ENCODE results near the gene VPS11. TPM values are rescaled to one million over a fixed set of nuclear protein-coding genes. Genes with fewer than 3 reads are reported as not detected.
A peak's percentile ranks its signal among the peaks of the same experiment; 100 is the strongest.

Gene VPS11
- polyA plus RNA-seq, 6 donors from 2014 or later: 36.7 to 50.0 (median 46.2) TPM

GRCh38 chr11:119103793-119104192 is 36.2 kb downstream of the VPS11 start:
- H3K4me3 Mint-ChIP-seq: peak overlapping the region in 7 of 8 donors; percentile 61 to 94 (median 78)
- H3K4me1 Mint-ChIP-seq: peaks cover 45 to 55% (median 50%) of the 10 kb centered on the region in 3 donors
- H3K27me3 Mint-ChIP-seq: no peaks in the 10 kb centered on the region
- DNase-seq (no peak), ATAC-seq (ENCODE audit: low read depth in 2 of 2) (no peak)
- H3K9me3 Mint-ChIP-seq: no peaks in the 10 kb centered on the region
- peak overlapping the region in 3 of 6 donors; percentile 54 to 86 (median 66) for H3K27ac Mint-ChIP-seq
- peaks cover 0 to under 1% of the 10 kb centered on the region in 2 donors for H3K36me3 Mint-ChIP-seq

DNA sequence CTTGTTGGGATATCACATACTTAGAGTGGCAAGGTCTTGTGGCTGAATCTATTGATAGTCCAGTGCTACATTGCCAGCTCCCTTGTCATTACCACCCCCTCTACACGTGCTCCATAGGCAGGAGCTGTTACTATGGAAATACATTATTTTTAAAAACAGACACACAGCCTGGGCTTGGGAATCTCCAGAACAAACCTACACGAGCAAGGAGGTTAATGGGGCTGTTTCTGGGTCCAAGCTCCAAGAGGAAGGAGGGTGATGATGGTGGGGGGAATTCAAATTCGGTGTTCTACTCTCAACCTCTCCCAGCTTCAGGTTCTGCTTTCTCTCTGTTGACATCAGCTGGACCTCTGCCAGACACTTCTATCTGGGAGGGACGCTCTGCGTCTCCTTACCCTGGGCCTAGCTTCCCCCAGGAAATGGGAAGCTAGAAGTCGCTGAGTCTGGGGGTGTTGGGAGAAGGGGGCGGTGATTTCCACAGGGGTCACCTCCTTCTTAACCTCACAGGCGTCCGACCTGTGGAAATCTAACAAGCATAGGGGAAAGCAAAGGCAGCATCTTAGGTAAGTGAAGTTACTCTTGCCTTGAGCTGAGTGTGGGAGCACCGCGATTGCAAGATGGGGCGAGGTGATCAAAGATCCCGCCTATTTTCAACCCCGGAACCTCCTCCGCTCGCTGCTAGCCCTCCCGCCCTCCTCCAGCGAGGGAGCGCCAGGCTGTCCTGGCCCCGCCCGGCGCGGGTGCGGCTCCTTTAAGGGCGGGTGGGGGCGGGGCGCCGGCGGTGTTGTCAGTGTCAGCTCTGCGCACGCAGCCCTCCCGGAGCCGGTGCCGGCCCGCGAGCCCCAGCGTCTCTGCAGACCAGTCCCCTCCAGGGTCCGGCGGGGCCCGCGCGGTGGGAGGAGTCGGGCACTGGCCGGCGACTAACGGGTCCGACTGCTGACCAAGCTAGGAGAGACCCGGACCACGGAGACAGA is 39.2 kb downstream of the VPS11 start, which contains the start of gene C2CD2L:
Gene C2CD2L, plus strand, starts transcription at position 781 of the 974 bp plus-strand sequence. CDS start 398 bp downstream, outside the sequence.
- ATAC-seq (ENCODE audit: low read depth in 2 of 2): peak; percentile 88 to 89
- H3K27me3 Mint-ChIP-seq: no peaks in the 10 kb centered on the region
- peak; percentile 80 for DNase-seq
- H3K36me3 Mint-ChIP-seq: peaks cover 5 to 6% of the 10 kb centered on the region in 2 donors
- peak within 1 kb of the TSS; percentile 88 to 96 (median 94) for H3K4me3 Mint-ChIP-seq
- peak within 1 kb of the TSS; percentile 75 to 97 (median 96) for H3K27ac Mint-ChIP-seq
- no peaks in the 10 kb centered on the region for H3K9me3 Mint-ChIP-seq
- H3K4me1 Mint-ChIP-seq: peaks cover 32 to 54% (median 39%) of the 10 kb centered on the region in 3 donors

DNA sequence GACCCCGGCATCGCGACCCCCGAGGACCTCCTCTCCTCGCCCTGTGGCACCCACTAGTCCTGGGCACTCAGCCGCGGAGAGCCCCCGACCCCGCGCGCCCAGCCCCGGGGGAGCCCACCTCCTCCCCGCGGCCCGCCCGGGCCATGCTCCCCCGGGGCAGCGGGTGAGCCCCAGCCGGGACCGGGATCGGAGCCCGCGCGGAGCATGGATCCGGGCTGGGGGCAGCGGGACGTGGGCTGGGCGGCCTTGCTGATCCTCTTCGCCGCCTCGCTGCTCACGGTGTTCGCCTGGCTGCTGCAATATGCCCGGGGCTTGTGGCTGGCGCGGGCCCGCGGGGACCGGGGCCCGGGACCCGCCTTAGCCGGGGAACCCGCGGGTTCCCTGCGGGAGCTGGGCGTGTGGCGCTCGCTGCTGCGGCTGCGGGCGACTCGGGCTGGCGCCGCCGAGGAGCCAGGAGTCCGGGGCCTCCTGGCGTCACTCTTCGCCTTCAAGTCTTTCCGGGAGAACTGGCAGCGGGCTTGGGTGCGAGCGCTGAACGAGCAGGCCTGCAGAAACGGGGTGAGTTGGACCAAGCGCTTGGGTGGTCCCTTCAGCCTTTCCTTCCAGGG is 40.0 kb downstream of the VPS11 start:
- no peaks in the 10 kb centered on the region for H3K27me3 Mint-ChIP-seq
- DNase-seq (no peak), ATAC-seq (ENCODE audit: low read depth in 2 of 2) (peak; percentile 9 to 13)
- peak overlapping the region; percentile 88 to 96 (median 92) for H3K4me3 Mint-ChIP-seq
- peak overlapping the region in 2 of 6 donors; percentile 36 to 42 for H3K27ac Mint-ChIP-seq
- H3K36me3 Mint-ChIP-seq: peaks cover 6 to 10% of the 10 kb centered on the region in 2 donors
- H3K9me3 Mint-ChIP-seq: no peaks in the 10 kb centered on the region
- peaks cover 32 to 48% (median 33%) of the 10 kb centered on the region in 3 donors for H3K4me1 Mint-ChIP-seq

GRCh38 chr11:119108146-119108856 is 40.7 kb downstream of the VPS11 start:
- Mint-ChIP-seq H3K27me3 (no peaks in the 10 kb centered on the region), H3K27ac (peak overlapping the region in 3 of 6 donors; percentile 36 to 82 (median 64)), H3K4me1 (peaks cover 32 to 44% (median 33%) of the 10 kb centered on the region in 3 donors), H3K36me3 (peaks cover 6 to 10% of the 10 kb centered on the region in 2 donors), H3K4me3 (peak overlapping the region; percentile 78 to 93 (median 88)), H3K9me3 (no peaks in the 10 kb centered on the region)
- ATAC-seq (ENCODE audit: low read depth in 2 of 2) (no peak), DNase-seq (no peak)

- no peak for DNase-seq
- Mint-ChIP-seq H3K4me3 (peak overlapping the region; percentile 78 to 93 (median 88)), H3K4me1 (peaks cover 30 to 39% (median 31%) of the 10 kb centered on the region in 3 donors)
Observed at GRCh38 chr11:119108857-119109221, 41.2 kb downstream of the VPS11 start.

DNA sequence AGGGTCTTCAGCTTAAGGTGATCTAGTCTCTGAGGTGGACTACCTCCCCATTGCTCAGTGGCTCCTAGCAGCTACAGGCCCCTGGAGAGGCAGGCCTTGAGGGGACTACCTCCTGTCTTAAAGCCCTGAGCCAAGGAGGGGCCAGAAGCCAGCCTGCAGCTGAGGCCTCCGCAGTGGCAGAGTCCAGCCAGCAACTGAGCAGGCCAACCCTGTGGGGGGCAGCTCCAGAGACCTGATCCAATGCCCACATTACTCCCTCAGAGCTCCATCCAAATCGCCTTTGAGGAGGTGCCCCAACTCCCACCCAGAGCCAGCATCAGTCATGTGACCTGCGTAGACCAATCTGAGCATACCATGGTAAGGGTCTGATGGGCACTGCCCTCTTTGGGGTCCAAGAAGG is 42.2 kb downstream of the VPS11 start:
- Mint-ChIP-seq H3K4me3 (peak overlapping the region in 2 of 8 donors; percentile 88), H3K27me3 (no peaks in the 10 kb centered on the region), H3K9me3 (no peaks in the 10 kb centered on the region), H3K4me1 (peaks cover 27 to 36% (median 27%) of the 10 kb centered on the region in 3 donors), H3K36me3 (peaks cover 6 to 10% of the 10 kb centered on the region in 2 donors), H3K27ac (no peak overlapping the region)
- no peak for ATAC-seq (ENCODE audit: low read depth in 2 of 2)
- no peak for DNase-seq

More at GRCh38 chr11:119108857-119109221, 41.2 kb downstream of the VPS11 start:
- H3K27me3 Mint-ChIP-seq: no peaks in the 10 kb centered on the region
- H3K9me3 Mint-ChIP-seq: no peaks in the 10 kb centered on the region
- ATAC-seq (ENCODE audit: low read depth in 2 of 2): no peak
- peaks cover 6 to 10% of the 10 kb centered on the region in 2 donors for H3K36me3 Mint-ChIP-seq
- H3K27ac Mint-ChIP-seq: peak overlapping the region in 2 of 6 donors; percentile 47 to 82

DNA sequence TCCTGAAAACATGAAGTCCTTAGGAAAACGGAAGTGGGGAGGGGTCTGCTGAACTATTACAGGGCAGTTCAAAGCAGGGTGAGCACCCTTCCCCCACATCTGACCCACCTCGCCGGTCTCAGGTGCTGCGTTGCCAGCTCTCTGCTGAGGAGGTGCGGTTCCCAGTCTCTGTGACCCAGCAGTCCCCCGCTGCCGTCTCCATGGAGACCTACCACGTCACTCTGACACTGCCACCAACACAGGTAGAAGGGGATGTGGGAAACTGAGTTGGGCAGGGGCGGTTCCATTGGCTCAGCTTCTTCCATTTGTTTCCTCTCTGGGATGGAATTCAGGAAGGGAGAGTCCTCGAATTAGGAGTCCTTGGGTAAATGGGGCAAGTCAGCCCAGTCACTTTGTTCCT is 42.8 kb downstream of the VPS11 start:
- Mint-ChIP-seq H3K4me1 (peaks cover 24 to 40% (median 31%) of the 10 kb centered on the region in 3 donors), H3K9me3 (no peaks in the 10 kb centered on the region), H3K4me3 (peak overlapping the region in 2 of 8 donors; percentile 22 to 88), H3K27ac (peak overlapping the region in 1 of 6 donors; percentile 33), H3K27me3 (no peaks in the 10 kb centered on the region), H3K36me3 (peaks cover 10 to 11% of the 10 kb centered on the region in 2 donors)
- no peak for ATAC-seq (ENCODE audit: low read depth in 2 of 2)
- no peak for DNase-seq

- no peaks in the 10 kb centered on the region for H3K27me3 Mint-ChIP-seq
- peak overlapping the region in 2 of 8 donors; percentile 34 to 88 for H3K4me3 Mint-ChIP-seq
- no peaks in the 10 kb centered on the region for H3K9me3 Mint-ChIP-seq
- ATAC-seq (ENCODE audit: low read depth in 2 of 2): no peak
- H3K36me3 Mint-ChIP-seq: peaks cover 10 to 12% of the 10 kb centered on the region in 2 donors
- H3K27ac Mint-ChIP-seq: no peak overlapping the region
- peaks cover 17 to 39% (median 32%) of the 10 kb centered on the region in 3 donors for H3K4me1 Mint-ChIP-seq
- no peak for DNase-seq
Observed at GRCh38 chr11:119111361-119111925, 43.8 kb downstream of the VPS11 start.

DNA sequence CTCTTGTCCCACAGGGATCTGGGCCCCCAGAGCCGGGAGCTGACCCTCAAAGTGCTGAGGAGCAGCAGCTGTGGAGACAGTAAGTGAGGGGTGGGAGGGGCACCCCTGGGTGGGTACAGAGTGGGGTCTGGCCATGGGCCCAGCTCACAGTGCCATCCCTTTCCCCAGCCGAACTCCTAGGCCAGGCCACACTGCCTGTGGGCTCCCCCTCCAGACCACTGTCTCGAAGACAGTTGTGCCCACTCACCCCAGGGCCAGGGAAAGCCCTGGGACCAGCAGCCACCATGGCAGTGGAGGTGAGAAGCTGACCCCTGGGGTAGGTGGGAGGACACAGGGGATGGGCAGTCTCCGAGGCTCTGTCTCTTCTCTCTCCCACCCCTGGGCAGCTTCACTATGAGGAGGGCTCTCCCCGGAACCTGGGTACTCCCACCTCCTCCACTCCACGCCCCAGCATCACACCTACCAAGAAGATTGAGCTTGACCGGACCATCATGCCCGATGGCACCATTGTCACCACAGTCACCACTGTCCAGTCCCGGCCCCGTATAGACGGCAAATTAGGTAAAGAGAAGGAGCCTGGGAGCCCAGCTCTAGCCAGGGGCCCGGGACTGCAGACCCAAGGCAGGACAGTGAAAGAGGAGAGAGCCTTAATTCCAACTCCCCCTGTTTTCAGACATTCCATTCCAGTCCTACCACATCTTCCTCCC is 44.8 kb downstream of the VPS11 start:
- Mint-ChIP-seq H3K27me3 (no peaks in the 10 kb centered on the region), H3K9me3 (no peaks in the 10 kb centered on the region), H3K4me1 (peaks cover 12 to 34% (median 26%) of the 10 kb centered on the region in 3 donors), H3K4me3 (no peak overlapping the region), H3K27ac (no peak overlapping the region), H3K36me3 (peaks cover 10 to 12% of the 10 kb centered on the region in 2 donors)
- DNase-seq (no peak), ATAC-seq (ENCODE audit: low read depth in 2 of 2) (no peak)

- no peak overlapping the region for H3K27ac Mint-ChIP-seq
- no peaks in the 10 kb centered on the region for H3K27me3 Mint-ChIP-seq
- H3K9me3 Mint-ChIP-seq: no peaks in the 10 kb centered on the region
- no peak overlapping the region for H3K4me3 Mint-ChIP-seq
- peaks cover 6 to 27% (median 19%) of the 10 kb centered on the region in 3 donors for H3K4me1 Mint-ChIP-seq
- no peak for DNase-seq
- H3K36me3 Mint-ChIP-seq: peaks cover 10 to 12% of the 10 kb centered on the region in 2 donors
- no peak for ATAC-seq (ENCODE audit: low read depth in 2 of 2)
Observed at GRCh38 chr11:119113716-119114115, 46.1 kb downstream of the VPS11 start.

- Mint-ChIP-seq H3K27me3 (no peaks in the 10 kb centered on the region), H3K9me3 (no peaks in the 10 kb centered on the region), H3K27ac (no peak overlapping the region), H3K36me3 (peaks cover 10 to 12% of the 10 kb centered on the region in 2 donors), H3K4me1 (peaks cover 0 to 20% (median 12%) of the 10 kb centered on the region in 3 donors), H3K4me3 (no peak overlapping the region)
- DNase-seq (no peak), ATAC-seq (ENCODE audit: low read depth in 2 of 2) (no peak)
Observed at GRCh38 chr11:119114351-119114750, 46.7 kb downstream of the VPS11 start.

All from naive B cell (primary cell).